Endothelial cell of umbilical vein (primary cell): Measurements from ENCODE around the gene AGBL5.

ENCODE experiments used
- CTCF ChIP-seq, 2 donors: IDR thresholded peaks; 1 replicate in 1 of 2; 2 replicates in 1 of 2; pipeline ENCODE4 v1.5.1; 2011; ENCODE audit warnings: low read length in 2 of 2, mild to moderate bottlenecking in 2 of 2, moderate library complexity in 2 of 2, control low read depth in 1 of 2, inconsistent platforms in 1 of 2, low read depth in 1 of 2; ENCODE audit not compliant: insufficient read depth in 1 of 2; ENCODE audit errors: extremely low read depth in 1 of 2
- MYC ChIP-seq: IDR thresholded peaks from one replicate; pipeline ENCODE4 v1.6.1; 2011; ENCODE audit warnings: mild to moderate bottlenecking, low read depth, low read length
- POLR2A ChIP-seq: IDR thresholded peaks from 2 replicates; pipeline ENCODE4 v1.6.1; 2012; ENCODE audit warnings: low read depth, mild to moderate bottlenecking, control low read depth, low read length

- TF ChIP-seq POLR2A: peak; percentile 63
- no peak for TF ChIP-seq MYC
- TF ChIP-seq CTCF (IDR thresholded peaks at IDR 0.05; ENCODE audit: extremely low read depth in 1 of 2, insufficient read depth in 1 of 2, low read depth in 1 of 2, low read length in 2 of 2): no peak
These were observed 44.5 kb downstream of the AGBL5 start for GRCh38 chr2:27095745-27096651.
